GM18511 (cell line): Measurements from ENCODE around the gene CCNJ.

ENCODE experiments used
- ATAC-seq: cut with Tn5 transposase; IDR thresholded peaks from one replicate; pipeline ENCODE4 v1.9.1; 2021; ENCODE audit warnings: mild to moderate bottlenecking, moderate library complexity; ENCODE audit not compliant: unreplicated experiment

The CCNJ gene

DNA sequence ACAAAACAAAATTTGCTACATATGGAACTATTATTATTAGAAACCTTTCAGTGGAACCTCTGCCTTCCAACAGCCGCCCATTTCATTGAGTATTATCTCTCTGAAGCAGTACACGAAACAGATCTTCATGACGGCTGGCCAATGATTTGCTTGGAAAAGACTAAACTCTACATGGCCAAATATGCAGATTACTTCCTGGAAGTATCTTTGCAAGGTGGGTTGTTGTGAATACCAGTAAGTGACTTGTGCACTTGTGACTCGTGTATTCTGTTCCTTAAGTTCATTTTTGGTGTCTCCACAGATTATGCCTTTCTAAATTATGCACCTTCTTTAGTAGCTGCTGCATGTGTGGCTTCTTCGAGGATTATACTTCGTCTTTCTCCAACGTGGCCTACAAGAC, 13.4 kb downstream of the CCNJ start:
- no peak for ATAC-seq

DNA sequence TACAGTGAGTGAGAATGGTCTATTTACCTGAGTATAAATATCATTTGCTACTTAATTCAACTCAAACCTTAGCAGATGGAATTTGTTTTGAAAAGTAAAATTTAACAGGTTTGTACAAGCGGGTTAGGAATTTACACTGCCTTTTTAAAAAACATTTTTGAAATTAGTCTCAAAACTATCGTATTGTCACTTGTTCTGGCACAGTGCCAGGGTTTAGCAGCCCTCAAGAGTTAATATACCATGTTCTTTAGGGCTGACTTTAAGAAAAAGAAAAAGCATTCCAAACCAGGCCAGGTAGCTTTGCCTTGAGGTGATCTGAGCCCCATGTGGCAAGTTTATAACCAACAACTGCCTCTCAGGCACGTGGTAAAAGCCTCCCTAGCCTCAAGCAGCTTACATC, 17.8 kb downstream of the CCNJ start:
- no peak for ATAC-seq

DNA sequence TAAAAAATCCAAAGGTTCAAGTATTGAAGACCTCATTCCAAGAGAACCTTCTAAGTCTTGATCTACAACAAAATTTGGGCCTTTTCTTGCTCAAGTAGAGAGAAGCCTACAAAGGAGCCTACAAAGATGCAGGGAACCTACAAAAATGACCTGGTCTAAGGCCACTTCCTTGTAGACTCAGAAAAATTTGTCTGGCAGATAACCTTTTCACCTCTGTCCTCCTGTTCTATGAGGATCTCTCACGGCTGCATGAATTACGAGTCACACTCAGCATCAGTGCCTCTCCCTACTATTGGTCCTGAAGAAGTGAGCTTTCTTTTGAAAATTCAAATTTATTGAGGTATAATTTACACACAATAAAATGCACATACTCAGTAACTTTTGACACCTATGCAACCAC, 29.3 kb downstream of the CCNJ start:
- no peak for ATAC-seq

DNA sequence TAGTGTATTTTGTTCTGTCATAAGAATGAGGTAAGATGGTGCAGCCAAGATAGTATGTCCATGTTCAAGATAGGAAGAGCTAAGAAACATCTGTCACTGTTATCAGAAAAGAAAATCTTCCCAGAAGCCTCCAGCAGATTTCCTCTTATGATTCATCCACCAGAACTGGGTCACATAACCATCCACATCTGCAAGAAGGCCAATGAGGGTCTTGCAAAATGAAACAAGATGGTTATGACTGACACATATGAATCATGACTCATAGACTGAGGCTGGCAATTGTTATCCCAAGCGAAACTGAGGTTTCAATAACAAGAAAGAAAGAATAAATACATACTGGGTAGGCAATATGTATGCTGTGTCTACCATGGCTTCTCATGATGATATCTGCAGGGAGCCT, 30.3 kb downstream of the CCNJ start:
- no peak for ATAC-seq

DNA sequence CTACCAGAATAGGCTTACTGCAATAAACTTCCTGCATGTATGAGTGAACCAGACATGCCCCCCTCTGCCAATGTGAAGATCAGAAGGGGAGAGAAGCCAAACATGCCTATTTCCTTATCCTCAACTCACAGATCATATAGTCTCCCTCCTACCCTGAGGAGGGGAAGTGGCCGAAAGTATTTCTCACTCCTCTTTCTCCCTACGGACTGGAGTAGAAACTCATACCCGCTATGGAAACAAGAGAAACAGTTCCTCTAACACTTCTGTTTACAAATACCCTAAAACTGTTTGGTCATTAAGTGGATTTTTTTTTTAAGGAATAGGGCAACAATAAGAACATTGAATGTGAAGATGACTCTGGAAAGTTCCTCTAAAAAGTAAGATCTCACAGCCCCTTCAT, 31.4 kb downstream of the CCNJ start:
- no peak for ATAC-seq

DNA sequence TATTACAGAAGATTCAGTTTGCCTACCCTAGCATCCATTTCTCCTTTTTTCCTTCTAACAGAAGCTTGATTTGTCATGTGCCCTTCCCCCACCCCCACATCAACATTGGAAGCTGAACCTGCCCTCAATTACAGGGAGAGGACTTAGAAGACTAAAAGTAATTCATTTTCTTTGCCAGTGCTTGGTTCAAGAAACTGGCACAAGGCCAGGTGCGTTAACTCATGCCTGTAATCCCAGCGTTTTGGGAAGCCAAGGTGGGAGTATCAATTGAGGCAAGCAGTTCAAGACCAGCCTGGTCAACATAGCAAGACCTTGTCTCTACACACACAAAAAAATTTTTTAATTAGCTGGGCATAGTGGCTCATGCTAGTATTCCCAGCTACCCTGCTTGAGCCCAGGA, 32.6 kb downstream of the CCNJ start:
- no peak for ATAC-seq

DNA sequence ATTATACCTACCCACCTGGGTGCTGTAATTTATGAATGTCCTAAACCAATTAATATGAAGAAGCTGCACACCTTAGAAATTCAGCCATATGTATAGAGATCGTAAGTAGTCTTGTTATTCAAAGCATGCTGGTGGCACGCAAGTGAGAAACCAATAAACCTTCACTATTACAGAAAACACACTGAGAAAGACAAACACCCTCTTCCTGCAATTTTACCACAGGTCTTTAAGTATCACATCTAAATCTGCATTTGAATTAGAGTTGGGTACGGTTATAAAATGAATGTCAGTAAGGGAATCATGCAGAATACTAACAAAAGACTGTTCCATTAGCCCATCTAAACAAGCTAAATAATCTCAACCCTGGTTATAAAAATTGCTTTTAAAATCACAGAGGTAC, 33.8 kb downstream of the CCNJ start:
- ATAC-seq = no peak

DNA sequence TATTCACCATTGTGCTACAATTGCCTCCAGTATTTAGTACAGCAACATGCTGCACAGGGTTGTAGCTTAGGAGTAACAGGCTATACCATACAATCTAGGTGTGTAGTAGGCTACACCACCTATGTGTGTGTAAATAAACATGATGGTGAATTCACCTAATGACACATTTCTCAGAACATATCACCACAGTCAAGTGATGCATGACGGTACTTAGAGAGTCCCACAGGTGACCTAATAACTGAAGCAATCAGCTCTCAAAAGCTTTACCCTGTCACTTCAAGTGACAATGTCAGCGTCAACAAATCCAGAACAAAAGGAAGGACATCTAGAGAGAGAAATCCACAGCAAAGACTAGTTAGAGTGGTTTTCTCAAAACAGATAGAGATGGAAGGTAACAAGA, 38.8 kb downstream of the CCNJ start:
- ATAC-seq = no peak

DNA sequence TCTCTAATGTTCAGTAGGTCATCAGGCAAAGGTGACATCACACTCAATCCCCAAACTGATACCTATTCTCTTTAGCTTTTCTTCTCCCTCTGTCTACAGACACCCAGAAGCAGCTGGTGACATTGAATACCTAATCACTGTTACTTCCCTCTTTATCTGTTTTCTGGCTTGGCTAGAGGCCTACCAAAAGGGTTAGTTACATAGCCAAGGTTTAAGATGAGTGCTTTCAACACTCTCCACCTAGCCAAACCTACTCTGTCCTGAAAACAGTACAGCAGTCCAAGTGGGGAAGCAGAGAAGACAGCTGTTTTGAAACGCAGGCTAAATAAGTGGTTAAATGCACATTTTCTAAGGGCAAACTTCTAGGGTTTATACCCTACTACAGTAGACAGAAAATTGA, 39.4 kb downstream of the CCNJ start:
- no peak for ATAC-seq

DNA sequence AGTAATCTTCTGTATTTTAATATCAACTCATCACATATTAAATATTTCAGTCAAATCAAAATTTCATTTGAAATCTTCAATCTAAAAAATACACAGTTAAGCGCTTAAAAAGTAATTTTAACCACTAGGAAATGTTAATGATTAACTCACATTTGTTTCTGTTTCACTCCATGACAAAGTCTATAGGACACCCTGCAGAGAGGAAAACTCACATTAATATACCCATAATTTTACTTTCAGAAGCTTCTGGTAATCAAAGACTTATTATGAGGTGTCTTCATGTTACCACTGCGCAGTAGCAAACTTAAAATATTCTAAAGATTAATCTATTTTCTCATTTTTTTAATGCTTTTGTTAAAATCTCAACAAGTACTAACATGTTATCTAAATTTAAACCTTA, 45.7 kb downstream of the CCNJ start:
- no peak for ATAC-seq

DNA sequence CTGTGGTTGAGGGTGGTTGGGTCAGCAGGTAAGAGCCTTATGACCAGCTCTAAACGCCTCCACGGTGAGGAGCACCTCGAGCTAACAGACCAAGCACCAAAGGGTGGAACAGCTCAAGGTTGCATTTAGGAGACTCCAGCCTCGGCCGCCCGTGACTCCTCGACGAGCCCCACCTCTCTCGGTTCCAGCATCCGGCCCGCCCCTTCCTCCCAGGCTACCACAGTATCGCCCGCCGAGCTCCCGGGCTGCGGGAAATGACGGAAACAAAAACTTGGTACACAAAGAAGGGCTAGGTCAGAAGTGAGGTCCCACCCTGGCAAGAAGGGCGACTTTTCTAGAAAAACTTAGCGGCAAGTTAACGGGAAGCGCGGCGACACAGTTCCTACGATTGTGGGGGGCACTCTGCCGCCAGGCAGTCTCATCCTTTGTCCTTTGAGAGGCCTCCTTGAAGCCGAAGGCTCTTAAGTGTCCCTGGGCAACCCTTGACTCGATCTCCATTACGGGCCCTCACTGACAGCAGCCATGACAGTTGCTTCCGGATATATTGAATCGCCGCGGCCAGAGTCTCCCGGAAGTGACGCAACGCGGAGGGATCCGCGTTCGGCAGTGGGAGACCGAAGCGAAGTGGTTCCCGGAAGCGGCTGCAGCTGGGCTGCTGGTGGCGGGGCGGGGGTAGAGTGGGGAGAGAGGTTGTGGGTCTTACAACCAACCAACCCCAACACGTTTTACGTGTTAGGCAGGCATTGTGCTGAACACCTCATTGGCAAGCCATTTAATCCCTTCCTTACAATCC, 46.5 kb downstream of the CCNJ start:
- ATAC-seq = peak; percentile 88

DNA sequence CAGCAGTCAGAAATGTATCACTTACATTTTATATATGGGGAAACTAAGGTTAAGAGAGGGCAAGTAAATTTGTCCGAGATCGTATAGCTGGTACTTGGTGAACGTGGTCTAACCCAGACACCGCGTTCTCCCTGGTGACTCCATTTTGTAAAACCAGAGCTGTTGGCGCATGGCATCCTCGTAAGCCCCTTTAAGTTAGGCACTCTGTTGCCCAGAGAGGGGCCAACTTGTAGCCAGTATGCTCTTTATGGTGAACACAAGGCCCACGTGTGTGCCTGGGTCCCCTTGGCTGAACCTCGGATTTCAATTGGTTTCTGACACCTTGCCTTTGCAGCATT, 47.0 kb downstream of the CCNJ start:
- no peak for ATAC-seq

DNA sequence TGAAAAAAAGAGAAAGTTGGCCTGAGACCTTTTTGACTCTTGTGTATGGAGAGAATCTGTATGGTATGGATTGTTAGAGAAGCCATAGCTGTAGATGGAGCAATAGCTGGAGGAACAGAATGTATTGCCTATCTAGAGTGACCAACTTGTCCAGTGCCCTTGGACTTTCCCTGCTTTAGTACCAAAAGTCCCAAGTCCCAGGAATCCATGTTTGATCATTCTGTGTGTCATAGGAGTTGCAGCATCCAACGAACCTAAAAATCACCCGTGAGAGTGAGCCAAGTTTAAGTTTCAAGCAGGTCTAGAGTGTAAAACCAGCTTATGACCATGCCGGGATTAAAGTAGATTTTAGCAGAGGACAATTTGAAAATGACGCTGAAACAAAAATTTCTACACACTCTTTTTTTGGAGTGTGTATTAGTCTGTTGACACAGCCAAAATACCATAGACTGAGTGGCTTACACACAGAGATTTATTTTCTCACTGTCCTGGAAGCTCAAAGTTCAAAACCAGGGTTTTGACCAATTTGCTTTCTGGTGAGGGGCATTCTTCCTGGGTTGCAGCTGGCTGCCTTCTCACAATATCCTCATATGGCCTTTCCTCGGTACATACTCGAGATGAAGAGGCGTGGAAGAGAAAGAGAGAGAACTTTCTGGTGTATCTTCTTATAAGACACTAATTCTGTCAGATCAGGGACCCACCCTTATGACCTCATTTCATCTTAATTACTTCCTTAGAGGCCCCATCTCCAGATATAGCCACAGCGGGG, 49.8 kb downstream of the CCNJ start:
- no peak for ATAC-seq

DNA sequence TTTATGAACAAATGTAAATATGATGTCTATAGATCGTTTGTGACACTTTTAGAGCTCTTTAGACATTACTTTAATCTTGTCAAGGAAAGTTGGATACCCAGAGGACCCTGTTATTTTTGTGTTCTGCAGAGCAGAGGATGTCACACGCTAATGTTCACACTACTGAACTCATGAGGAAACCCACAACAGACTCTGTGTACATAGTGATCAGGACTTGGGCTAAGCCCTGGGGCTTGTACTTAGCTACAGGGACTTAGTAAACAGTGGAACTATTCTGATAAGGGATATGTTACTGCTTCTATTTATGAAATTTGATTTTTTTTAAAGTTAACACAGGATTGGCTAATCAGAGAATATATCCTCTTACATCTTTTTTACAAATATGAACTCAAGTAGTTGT, 50.6 kb downstream of the CCNJ start:
- ATAC-seq = no peak

DNA sequence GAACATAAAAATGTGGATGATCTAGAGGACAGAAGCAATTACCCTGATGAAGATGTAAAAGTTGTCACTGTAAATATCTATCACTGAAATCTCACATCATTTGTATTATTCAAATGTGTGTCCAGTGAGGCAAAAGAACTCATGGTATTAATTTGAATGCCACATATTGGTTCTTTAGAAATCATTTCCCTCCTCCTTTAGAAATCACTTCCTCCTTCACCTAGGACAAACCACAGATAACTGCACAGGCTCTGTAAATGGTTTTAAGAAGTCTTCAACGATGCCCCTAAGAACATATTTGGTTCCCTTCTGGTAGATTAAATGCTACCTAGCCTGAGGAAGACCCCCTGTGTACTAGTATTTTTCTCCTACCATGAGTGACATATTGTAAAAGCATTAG, 53.6 kb downstream of the CCNJ start:
- no peak for ATAC-seq

DNA sequence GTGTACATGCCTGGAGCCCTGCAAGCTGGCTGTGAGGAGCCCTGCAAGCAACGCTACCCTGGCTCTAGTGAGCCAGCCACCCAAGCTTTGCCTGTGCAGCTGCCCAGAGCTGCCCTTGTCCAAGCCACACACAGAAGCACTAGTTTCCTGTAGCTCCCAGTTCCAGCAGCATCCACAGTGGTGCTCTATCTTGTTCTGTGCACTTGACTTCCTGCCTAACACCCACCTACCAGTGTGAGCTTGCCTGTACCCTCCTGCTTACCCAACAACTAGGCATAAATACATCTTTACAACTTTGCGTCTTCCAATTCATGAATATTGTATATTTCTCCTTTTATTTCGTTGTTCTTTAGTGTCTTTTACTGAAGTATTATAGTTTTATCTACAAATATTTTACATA, 54.5 kb downstream of the CCNJ start:
- ATAC-seq = no peak

DNA sequence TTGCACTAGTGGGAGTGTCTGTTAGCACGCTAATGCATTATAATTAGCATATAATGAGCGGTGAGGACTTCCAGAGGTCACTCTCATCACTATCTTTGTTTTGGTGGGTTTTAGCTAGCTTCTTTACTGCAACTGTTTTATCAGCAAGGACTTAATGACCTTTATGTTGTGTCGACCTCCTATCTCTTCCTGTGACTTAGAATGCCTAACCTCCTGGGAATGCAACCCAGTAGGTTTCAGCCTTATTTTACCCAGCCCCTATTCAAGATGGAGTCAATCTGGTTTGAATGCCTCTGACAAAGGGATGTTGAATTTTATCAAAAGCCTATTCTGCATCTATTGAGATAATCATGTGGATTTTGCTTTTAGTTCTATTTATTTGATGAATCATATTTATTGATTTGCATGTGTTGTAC, 64.2 kb downstream of the CCNJ start:
- no peak for ATAC-seq
